Measurements from ENCODE around the gene BRIX1. TPM values are rescaled to one million over a fixed set of nuclear protein-coding genes. Genes with fewer than 3 reads are reported as not detected.

BRIX1 gene
- total and polyA plus RNA-seq, 9 of the 15 experiments (the other 6 are each of a cell fraction or from before 2014, with no cell fraction given): 115 to 193 (median 159) TPM

DNA sequence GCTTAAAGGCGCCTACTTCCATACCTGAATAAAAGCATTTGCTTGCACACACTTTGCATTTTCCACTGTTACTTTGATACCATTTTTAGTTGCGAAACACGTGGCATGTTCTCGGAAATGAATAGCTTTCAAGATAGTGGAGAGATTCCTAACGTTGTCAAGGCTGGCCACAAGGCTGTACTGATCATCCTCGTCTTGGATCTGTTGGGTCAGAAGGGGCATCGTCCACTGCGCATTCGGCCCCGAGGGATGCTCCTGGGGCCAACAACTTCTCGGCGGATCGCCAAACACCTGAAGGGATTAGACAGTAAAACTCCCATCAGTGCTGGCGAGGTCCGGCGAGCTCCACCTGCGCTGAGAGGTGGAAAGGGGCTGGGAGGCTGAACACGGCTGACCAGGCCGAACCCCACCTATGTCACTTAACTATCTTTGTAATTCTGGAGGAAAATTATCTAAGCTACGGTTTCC lies 806 bp upstream of the BRIX1 start (continued):
- TF ChIP-seq JUND (IDR thresholded peaks at IDR 0.05; ENCODE audit: borderline replicate concordance, low read depth, low read length) (0 out of 2 replicates have a peak, but pooled peaks have one; percentile 4), JUND (tag; IDR thresholded peaks at IDR 0.05; ENCODE audit: borderline replicate concordance, low read depth, low read length) (0 out of 3 replicates have a peak, but pooled peaks have one; percentile 22), PTBP1 (IDR thresholded peaks at IDR 0.05; ENCODE audit: low read depth, low read length) (peak; percentile 40; the same call in 1 of the 2 replicates), RNF2 (IDR thresholded peaks at IDR 0.05) (no peak), ZFP30 (CRISPR knock-in tag; IDR thresholded peaks at IDR 0.05; ENCODE audit: borderline replicate concordance) (no peak), POLR2AphosphoS2 (IDR thresholded peaks at IDR 0.05; ENCODE audit: low read length) (no peak), RAD51 (IDR thresholded peaks at IDR 0.05; ENCODE audit: borderline replicate concordance, low read depth) (0 out of 2 replicates have a peak, but pooled peaks have one; percentile 37), FOXK2 (conservative IDR thresholded peaks at IDR 0.05 in 1 of 2, IDR thresholded peaks at IDR 0.05 in 1 of 2; ENCODE audit: low read depth in 2 of 2) (no peak), XRCC4 (IDR thresholded peaks at IDR 0.05; ENCODE audit: extremely low read depth, insufficient read depth, insufficient read length) (no peak), ZNF445 (CRISPR knock-in tag; IDR thresholded peaks at IDR 0.05; ENCODE audit: low read depth) (no peak), KAT7 (CRISPR knock-in tag; IDR thresholded peaks at IDR 0.05; ENCODE audit: borderline replicate concordance) (peak; percentile 22; the same call in 1 of the 2 replicates), TAF9B (IDR thresholded peaks at IDR 0.05; ENCODE audit: partially characterized antibody) (no peak), YBX1 (IDR thresholded peaks at IDR 0.05) (no peak), BRF1 (IDR thresholded peaks at IDR 0.05; ENCODE audit: borderline replicate concordance, extremely low read depth, insufficient read length) (no peak)
- TF ChIP-seq, protein P1, sequence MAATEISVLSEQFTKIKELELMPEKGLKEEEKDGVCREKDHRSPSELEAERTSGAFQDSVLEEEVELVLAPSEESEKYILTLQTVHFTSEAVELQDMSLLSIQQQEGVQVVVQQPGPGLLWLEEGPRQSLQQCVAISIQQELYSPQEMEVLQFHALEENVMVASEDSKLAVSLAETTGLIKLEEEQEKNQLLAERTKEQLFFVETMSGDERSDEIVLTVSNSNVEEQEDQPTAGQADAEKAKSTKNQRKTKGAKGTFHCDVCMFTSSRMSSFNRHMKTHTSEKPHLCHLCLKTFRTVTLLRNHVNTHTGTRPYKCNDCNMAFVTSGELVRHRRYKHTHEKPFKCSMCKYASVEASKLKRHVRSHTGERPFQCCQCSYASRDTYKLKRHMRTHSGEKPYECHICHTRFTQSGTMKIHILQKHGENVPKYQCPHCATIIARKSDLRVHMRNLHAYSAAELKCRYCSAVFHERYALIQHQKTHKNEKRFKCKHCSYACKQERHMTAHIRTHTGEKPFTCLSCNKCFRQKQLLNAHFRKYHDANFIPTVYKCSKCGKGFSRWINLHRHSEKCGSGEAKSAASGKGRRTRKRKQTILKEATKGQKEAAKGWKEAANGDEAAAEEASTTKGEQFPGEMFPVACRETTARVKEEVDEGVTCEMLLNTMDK (IDR thresholded peaks at IDR 0.05; ENCODE audit: borderline replicate concordance, insufficient read depth, low read depth, low read length, poor library complexity, severe bottlenecking): no peak

Measured in K562 (cell line).